Mucosa of stomach (tissue), 1 donor: Measurements from ENCODE around the gene HYAL1.
"Not testable (repeated sequence)": the region's sequence is repeated elsewhere in the genome, so short reads cannot be mapped to it uniquely, and the experiment has no call there.

Experiments
- H3K27me3 ChIP-seq: one replicate; pipeline ENCODE4 v1.7.0; 2013; ENCODE audit warnings: mild to moderate bottlenecking, low read length; ENCODE audit not compliant: control insufficient read depth, insufficient read depth
- H3K36me3 ChIP-seq: one replicate; pipeline ENCODE4 v1.7.0; 2013; ENCODE audit warnings: low read length; ENCODE audit not compliant: control insufficient read depth, insufficient read depth
- H3K4me1 ChIP-seq: one replicate; pipeline ENCODE4 v1.7.0; 2013; ENCODE audit warnings: mild to moderate bottlenecking, low read length; ENCODE audit not compliant: control insufficient read depth, insufficient read depth
- H3K4me3 ChIP-seq: one replicate; pipeline ENCODE4 v1.7.0; 2013; ENCODE audit warnings: low read length
- H3K9ac ChIP-seq: one replicate; pipeline ENCODE4 v1.7.0; 2013; ENCODE audit warnings: mild to moderate bottlenecking, low read length, moderate library complexity
- H3K9me3 ChIP-seq: one replicate; pipeline ENCODE4 v1.7.0; 2013; ENCODE audit warnings: mild to moderate bottlenecking, low read length, moderate library complexity; ENCODE audit not compliant: control insufficient read depth
- donor health status: Pancreatic carcinoma.

The HYAL1 gene

GRCh38 chr3:50321336-50322114 is 18.2 kb upstream of the HYAL1 start:
- H3K27me3 ChIP-seq = no peaks in the 10 kb centered on the region
- H3K36me3 ChIP-seq = peaks cover 7% of the 10 kb centered on the region
- H3K4me3 ChIP-seq = peak overlapping the region; percentile 62
- H3K9ac ChIP-seq = peak overlapping the region; percentile 92
- H3K9me3 ChIP-seq = no peaks in the 10 kb centered on the region
- peaks cover 61% of the 10 kb centered on the region for H3K4me1 ChIP-seq

GRCh38 chr3:50320853-50321335 is 17.5 kb upstream of the HYAL1 start:
- Histone ChIP-seq H3K9ac (peak overlapping the region; percentile 92), H3K4me3 (peak overlapping the region; percentile 62), H3K36me3 (peaks cover 7% of the 10 kb centered on the region), H3K4me1 (peaks cover 67% of the 10 kb centered on the region), H3K9me3 (no peaks in the 10 kb centered on the region), H3K27me3 (no peaks in the 10 kb centered on the region)

GRCh38 chr3:50319894-50320625 is 16.7 kb upstream of the HYAL1 start:
- Histone ChIP-seq H3K9ac (peak overlapping the region; percentile 92), H3K36me3 (peaks cover 13% of the 10 kb centered on the region), H3K4me1 (peaks cover 76% of the 10 kb centered on the region)

GRCh38 chr3:50319181-50319893 is 16.0 kb upstream of the HYAL1 start:
- Histone ChIP-seq H3K9ac (no peak overlapping the region), H3K36me3 (peaks cover 14% of the 10 kb centered on the region)

More at GRCh38 chr3:50319894-50320625, 16.7 kb upstream of the HYAL1 start:
- H3K4me3 ChIP-seq = peak overlapping the region; percentile 62
- no peaks in the 10 kb centered on the region for H3K9me3 ChIP-seq
- no peaks in the 10 kb centered on the region for H3K27me3 ChIP-seq

GRCh38 chr3:50318615-50319014 is 15.2 kb upstream of the HYAL1 start:
- Histone ChIP-seq H3K27me3 (no peaks in the 10 kb centered on the region), H3K9ac (peak overlapping the region; percentile 64), H3K9me3 (no peaks in the 10 kb centered on the region), H3K4me1 (peaks cover 84% of the 10 kb centered on the region), H3K4me3 (no peak overlapping the region), H3K36me3 (peaks cover 14% of the 10 kb centered on the region)

More at GRCh38 chr3:50319181-50319893, 16.0 kb upstream of the HYAL1 start:
- H3K4me3 ChIP-seq = no peak overlapping the region
- no peaks in the 10 kb centered on the region for H3K9me3 ChIP-seq
- peaks cover 81% of the 10 kb centered on the region for H3K4me1 ChIP-seq
- H3K27me3 ChIP-seq = no peaks in the 10 kb centered on the region

- Histone ChIP-seq H3K4me3 (no peak overlapping the region), H3K36me3 (peaks cover 14% of the 10 kb centered on the region), H3K4me1 (peaks cover 84% of the 10 kb centered on the region), H3K9ac (peak overlapping the region; percentile 64), H3K27me3 (no peaks in the 10 kb centered on the region), H3K9me3 (no peaks in the 10 kb centered on the region)
Observed at GRCh38 chr3:50318163-50318562, 14.8 kb upstream of the HYAL1 start.

GRCh38 chr3:50317300-50317699 is 13.9 kb upstream of the HYAL1 start:
- H3K36me3 ChIP-seq = peaks cover 14% of the 10 kb centered on the region
- no peak overlapping the region for H3K4me3 ChIP-seq
- peaks cover 77% of the 10 kb centered on the region for H3K4me1 ChIP-seq
- no peaks in the 10 kb centered on the region for H3K27me3 ChIP-seq
- no peaks in the 10 kb centered on the region for H3K9me3 ChIP-seq
- H3K9ac ChIP-seq = peak overlapping the region; percentile 64

GRCh38 chr3:50316657-50317242 is 13.4 kb upstream of the HYAL1 start:
- Histone ChIP-seq H3K36me3 (peaks cover 14% of the 10 kb centered on the region), H3K27me3 (no peaks in the 10 kb centered on the region), H3K4me3 (no peak overlapping the region), H3K4me1 (peaks cover 71% of the 10 kb centered on the region), H3K9me3 (no peaks in the 10 kb centered on the region), H3K9ac (peak overlapping the region; percentile 64)

GRCh38 chr3:50314816-50315215 is 11.4 kb upstream of the HYAL1 start:
- Histone ChIP-seq H3K4me1 (peaks cover 63% of the 10 kb centered on the region), H3K9ac (no peak overlapping the region), H3K9me3 (no peaks in the 10 kb centered on the region), H3K27me3 (no peaks in the 10 kb centered on the region), H3K4me3 (no peak overlapping the region), H3K36me3 (peaks cover 14% of the 10 kb centered on the region)

GRCh38 chr3:50314342-50314741 is 11.0 kb upstream of the HYAL1 start:
- Histone ChIP-seq H3K9me3 (no peaks in the 10 kb centered on the region), H3K36me3 (peaks cover 14% of the 10 kb centered on the region), H3K9ac (no peak overlapping the region), H3K27me3 (no peaks in the 10 kb centered on the region), H3K4me1 (peaks cover 62% of the 10 kb centered on the region), H3K4me3 (no peak overlapping the region)

- H3K9me3 ChIP-seq, H3K9ac ChIP-seq, H3K27me3 ChIP-seq, H3K36me3 ChIP-seq, H3K4me3 ChIP-seq: not testable (repeated sequence)
- peaks cover 39% of the 10 kb centered on the region for H3K4me1 ChIP-seq
Observed at GRCh38 chr3:50312041-50312440, 8.7 kb upstream of the HYAL1 start.
